Kidney glomerular epithelial cell (primary cell): ENCODE measurements around the gene ZNF480.
"Not testable (repeated sequence)": the region's sequence is repeated elsewhere in the genome, so short reads cannot be mapped to it uniquely, and the experiment has no call there.

Experiments used
- DNase-seq: peaks from one replicate; lab custom pipeline; 2025; lab: John Stamatoyannopoulos, UW

The ZNF480 gene

GRCh38 chr19:52296773-52297600, at the start of gene ZNF480:
Gene ZNF480 (plus strand): TSS chr19:52297169. CDS start chr19:52300413, 3,244 bp downstream.
- peak; percentile 46 for DNase-seq

- DNase-seq = no peak
These were observed 48.7 kb upstream of the ZNF480 start for GRCh38 chr19:52248241-52248640.

- DNase-seq = peak; percentile 7
These were observed 38.5 kb upstream of the ZNF480 start for GRCh38 chr19:52258426-52258825.

- not testable (repeated sequence) for DNase-seq
These were observed 31.4 kb upstream of the ZNF480 start for GRCh38 chr19:52265556-52265955.

- DNase-seq = peak; percentile 91
These were observed 27.4 kb upstream of the ZNF480 start, which contains the start of gene ZNF766 for GRCh38 chr19:52269338-52270261. Gene ZNF766 (plus strand): TSS chr19:52269587. CDS start chr19:52269614, 27 bp downstream.

GRCh38 chr19:52270266-52270885, 26.6 kb upstream of the ZNF480 start:
- no peak for DNase-seq

GRCh38 chr19:52273301-52273700, 23.7 kb upstream of the ZNF480 start:
- no peak for DNase-seq

- no peak for DNase-seq
These were observed 22.8 kb upstream of the ZNF480 start for GRCh38 chr19:52274191-52274590.

GRCh38 chr19:52275988-52276387, 21.0 kb upstream of the ZNF480 start:
- DNase-seq = no peak

- DNase-seq = no peak
These were observed 19.5 kb upstream of the ZNF480 start for GRCh38 chr19:52277471-52277870.

- DNase-seq = no peak
These were observed 10.7 kb upstream of the ZNF480 start for GRCh38 chr19:52286256-52286655.

GRCh38 chr19:52291781-52292180, 5.2 kb upstream of the ZNF480 start:
- DNase-seq = no peak

GRCh38 chr19:52292946-52293345, 4.0 kb upstream of the ZNF480 start:
- not testable (repeated sequence) for DNase-seq

- DNase-seq = no peak
These were observed 583 bp upstream of the ZNF480 start for GRCh38 chr19:52296400-52296772.

- no peak for DNase-seq
These were observed 814 bp downstream of the ZNF480 start for GRCh38 chr19:52297601-52298364.

- DNase-seq = no peak
These were observed 10.3 kb downstream of the ZNF480 start for GRCh38 chr19:52307275-52307674.

GRCh38 chr19:52322429-52322828, 25.5 kb downstream of the ZNF480 start:
- DNase-seq = no peak

- DNase-seq = no peak
These were observed 34.8 kb downstream of the ZNF480 start for GRCh38 chr19:52331757-52332156.

GRCh38 chr19:52335768-52336116, 38.8 kb downstream of the ZNF480 start:
- DNase-seq = no peak

GRCh38 chr19:52336117-52336790, 39.3 kb downstream of the ZNF480 start, which contains the start of gene ZNF610:
Gene ZNF610 (plus strand): TSS chr19:52336243. CDS start chr19:52349173, 12,930 bp downstream.
- peak; percentile 73 for DNase-seq
